OCI-LY7 (cell line): ENCODE data around the gene LRPPRC.
A peak's percentile ranks its signal among the peaks of the same experiment; 100 is the strongest.

ENCODE experiments used
- EZH2phosphoT487 ChIP-seq: fragments of 200-600 bp; sonication (generic); IDR thresholded peaks from 2 replicates; pipeline ENCODE4 v1.6.1; 2018; ENCODE audit warnings: low read depth, borderline replicate concordance, mild to moderate bottlenecking, mixed run types, antibody characterized with exemption, low read length, moderate library complexity, mixed read lengths
- TF ChIP-seq, protein P1 (sequence below): fragments of 200-600 bp; sonication (generic); conservative IDR thresholded peaks from 2 replicates; pipeline ENCODE4 v1.5.1; 2014; ENCODE audit warnings: mild to moderate bottlenecking, antibody characterized with exemption, low read length, moderate library complexity, mixed read lengths

GRCh38 chr2:43877782-43878464 is 117.9 kb downstream of the LRPPRC start:
- TF ChIP-seq, protein P1, sequence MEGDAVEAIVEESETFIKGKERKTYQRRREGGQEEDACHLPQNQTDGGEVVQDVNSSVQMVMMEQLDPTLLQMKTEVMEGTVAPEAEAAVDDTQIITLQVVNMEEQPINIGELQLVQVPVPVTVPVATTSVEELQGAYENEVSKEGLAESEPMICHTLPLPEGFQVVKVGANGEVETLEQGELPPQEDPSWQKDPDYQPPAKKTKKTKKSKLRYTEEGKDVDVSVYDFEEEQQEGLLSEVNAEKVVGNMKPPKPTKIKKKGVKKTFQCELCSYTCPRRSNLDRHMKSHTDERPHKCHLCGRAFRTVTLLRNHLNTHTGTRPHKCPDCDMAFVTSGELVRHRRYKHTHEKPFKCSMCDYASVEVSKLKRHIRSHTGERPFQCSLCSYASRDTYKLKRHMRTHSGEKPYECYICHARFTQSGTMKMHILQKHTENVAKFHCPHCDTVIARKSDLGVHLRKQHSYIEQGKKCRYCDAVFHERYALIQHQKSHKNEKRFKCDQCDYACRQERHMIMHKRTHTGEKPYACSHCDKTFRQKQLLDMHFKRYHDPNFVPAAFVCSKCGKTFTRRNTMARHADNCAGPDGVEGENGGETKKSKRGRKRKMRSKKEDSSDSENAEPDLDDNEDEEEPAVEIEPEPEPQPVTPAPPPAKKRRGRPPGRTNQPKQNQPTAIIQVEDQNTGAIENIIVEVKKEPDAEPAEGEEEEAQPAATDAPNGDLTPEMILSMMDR, result peak; percentile 93
- no peak for TF ChIP-seq EZH2phosphoT487
